GM23338 (cell line): ENCODE data around the gene PCGF6.
"Not testable (repeated sequence)": the region's sequence is repeated elsewhere in the genome, so short reads cannot be mapped to it uniquely, and the experiment has no call there.

Experiments used
- CREB1 ChIP-seq: fragments of 250-450 bp; sonication (Bioruptor Pico); IDR thresholded peaks from 2 replicates; pipeline ENCODE4 v1.5.0; 2020; ENCODE audit warnings: low read depth, mild to moderate bottlenecking, moderate library complexity
- CTCF ChIP-seq, 2 experiments: fragments of 200-600 bp in 1 of 2; sonication (generic) in 1 of 2; conservative IDR thresholded peaks; 2 replicates each; pipeline versions ENCODE4 v1.5.1 to v1.6.1; 2016 to 2017; ENCODE audit warnings: antibody characterized with exemption in 2 of 2, low read depth in 2 of 2, mild to moderate bottlenecking in 2 of 2, moderate library complexity in 1 of 2
- EZH2 ChIP-seq: fragments of 200-600 bp; sonication (generic); IDR thresholded peaks from one replicate; pipeline ENCODE4 v1.8.0; 2017; ENCODE audit warnings: antibody characterized with exemption, mild to moderate bottlenecking, low read depth; ENCODE audit not compliant: unreplicated experiment
- EZH2phosphoT487 ChIP-seq: fragments of 200-600 bp; sonication (generic); IDR thresholded peaks from one replicate; pipeline ENCODE4 v1.8.1; 2018; ENCODE audit warnings: antibody characterized with exemption; ENCODE audit not compliant: unreplicated experiment
- JUNB ChIP-seq: IDR thresholded peaks from one replicate; pipeline ENCODE4 v1.6.1; 2016; ENCODE audit warnings: antibody characterized with exemption; ENCODE audit not compliant: unreplicated experiment
- TF ChIP-seq, protein P1 (sequence below): IDR thresholded peaks from 2 replicates; pipeline ENCODE4 v1.6.1; 2016; ENCODE audit warnings: antibody characterized with exemption

GRCh38 chr10:103354567-103354966, 3.6 kb upstream of the PCGF6 start:
- TF ChIP-seq CREB1; EZH2phosphoT487; JUNB; CTCF (conservative IDR thresholded peaks at IDR 0.05; ENCODE audit: low read depth in 2 of 2); EZH2: not testable (repeated sequence)
- TF ChIP-seq, protein P1, sequence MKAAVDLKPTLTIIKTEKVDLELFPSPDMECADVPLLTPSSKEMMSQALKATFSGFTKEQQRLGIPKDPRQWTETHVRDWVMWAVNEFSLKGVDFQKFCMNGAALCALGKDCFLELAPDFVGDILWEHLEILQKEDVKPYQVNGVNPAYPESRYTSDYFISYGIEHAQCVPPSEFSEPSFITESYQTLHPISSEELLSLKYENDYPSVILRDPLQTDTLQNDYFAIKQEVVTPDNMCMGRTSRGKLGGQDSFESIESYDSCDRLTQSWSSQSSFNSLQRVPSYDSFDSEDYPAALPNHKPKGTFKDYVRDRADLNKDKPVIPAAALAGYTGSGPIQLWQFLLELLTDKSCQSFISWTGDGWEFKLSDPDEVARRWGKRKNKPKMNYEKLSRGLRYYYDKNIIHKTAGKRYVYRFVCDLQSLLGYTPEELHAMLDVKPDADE = not testable (repeated sequence)
